Activated CD8-positive, alpha-beta memory T cell treated with anti-CD3 and anti-CD28 coated beads for 24 hours (primary cell): ENCODE data around the gene EFCAB8.
"Not testable (repeated sequence)": the region's sequence is repeated elsewhere in the genome, so short reads cannot be mapped to it uniquely, and the experiment has no call there.

Experiments
- DNase-seq: peaks from one replicate; pipeline ENCODE4 v3.0.0-alpha.2; 2020

EFCAB8 gene

GRCh38 chr20:32889281-32889680 lies 30.6 kb downstream of the EFCAB8 start:
- no peak for DNase-seq

- no peak for DNase-seq
These were observed 32.8 kb downstream of the EFCAB8 start for GRCh38 chr20:32891491-32891890.

GRCh38 chr20:32891926-32892660 lies 33.4 kb downstream of the EFCAB8 start:
- DNase-seq, result no peak

- DNase-seq, result no peak
These were observed 34.7 kb downstream of the EFCAB8 start for GRCh38 chr20:32893263-32894025.

GRCh38 chr20:32894026-32894483 lies 35.3 kb downstream of the EFCAB8 start:
- DNase-seq, result no peak

- no peak for DNase-seq
These were observed 36.1 kb downstream of the EFCAB8 start for GRCh38 chr20:32894711-32895355.

GRCh38 chr20:32896521-32897280 lies 38.0 kb downstream of the EFCAB8 start:
- DNase-seq, result no peak

GRCh38 chr20:32898729-32899128 lies 40.0 kb downstream of the EFCAB8 start:
- DNase-seq, result no peak

GRCh38 chr20:32902456-32903420 lies 44.0 kb downstream of the EFCAB8 start:
- DNase-seq, result peak; percentile 87

GRCh38 chr20:32903666-32904175 lies 45.0 kb downstream of the EFCAB8 start:
- no peak for DNase-seq

GRCh38 chr20:32904678-32905077 lies 46.0 kb downstream of the EFCAB8 start:
- not testable (repeated sequence) for DNase-seq

GRCh38 chr20:32906200-32906599 lies 47.5 kb downstream of the EFCAB8 start:
- no peak for DNase-seq

- DNase-seq, result no peak
These were observed 48.3 kb downstream of the EFCAB8 start for GRCh38 chr20:32906871-32907495.

GRCh38 chr20:32907886-32908285 lies 49.2 kb downstream of the EFCAB8 start:
- no peak for DNase-seq

- no peak for DNase-seq
These were observed 49.9 kb downstream of the EFCAB8 start for GRCh38 chr20:32908334-32909292.

GRCh38 chr20:32909451-32909850 lies 50.7 kb downstream of the EFCAB8 start:
- no peak for DNase-seq

GRCh38 chr20:32909896-32910571 lies 51.3 kb downstream of the EFCAB8 start:
- no peak for DNase-seq

- DNase-seq, result no peak
These were observed 52.6 kb downstream of the EFCAB8 start for GRCh38 chr20:32911355-32911754.

- DNase-seq, result no peak
These were observed 54.0 kb downstream of the EFCAB8 start for GRCh38 chr20:32912688-32913087.
